ENCODE results near the gene ZNF385D.

The ZNF385D gene

DNA sequence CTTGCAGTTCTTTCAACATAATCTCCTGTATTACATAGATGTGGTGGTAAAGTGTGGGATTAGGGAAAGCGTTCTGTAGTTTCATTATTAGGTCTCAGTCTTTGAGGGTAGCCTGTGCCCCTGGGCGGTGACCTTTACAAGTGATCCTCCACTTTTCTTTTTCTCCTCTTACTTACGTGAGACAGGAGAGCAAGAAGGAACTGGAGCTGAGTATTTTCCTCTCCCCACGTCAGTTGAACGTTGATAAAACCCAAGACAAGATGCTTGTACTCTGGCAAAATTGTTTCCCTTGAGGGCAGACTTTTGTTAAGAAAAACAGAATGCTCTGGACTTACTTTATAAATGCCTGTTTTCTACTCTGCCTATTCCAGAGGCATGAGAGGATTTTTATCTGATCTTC lies 378.7 kb downstream of the ZNF385D start:
- no peaks in the 10 kb centered on the region for H3K36me3 ChIP-seq
- DNase-seq, result no peak
- H3K4me1 ChIP-seq, result no peaks in the 10 kb centered on the region
- TF ChIP-seq, protein P1, sequence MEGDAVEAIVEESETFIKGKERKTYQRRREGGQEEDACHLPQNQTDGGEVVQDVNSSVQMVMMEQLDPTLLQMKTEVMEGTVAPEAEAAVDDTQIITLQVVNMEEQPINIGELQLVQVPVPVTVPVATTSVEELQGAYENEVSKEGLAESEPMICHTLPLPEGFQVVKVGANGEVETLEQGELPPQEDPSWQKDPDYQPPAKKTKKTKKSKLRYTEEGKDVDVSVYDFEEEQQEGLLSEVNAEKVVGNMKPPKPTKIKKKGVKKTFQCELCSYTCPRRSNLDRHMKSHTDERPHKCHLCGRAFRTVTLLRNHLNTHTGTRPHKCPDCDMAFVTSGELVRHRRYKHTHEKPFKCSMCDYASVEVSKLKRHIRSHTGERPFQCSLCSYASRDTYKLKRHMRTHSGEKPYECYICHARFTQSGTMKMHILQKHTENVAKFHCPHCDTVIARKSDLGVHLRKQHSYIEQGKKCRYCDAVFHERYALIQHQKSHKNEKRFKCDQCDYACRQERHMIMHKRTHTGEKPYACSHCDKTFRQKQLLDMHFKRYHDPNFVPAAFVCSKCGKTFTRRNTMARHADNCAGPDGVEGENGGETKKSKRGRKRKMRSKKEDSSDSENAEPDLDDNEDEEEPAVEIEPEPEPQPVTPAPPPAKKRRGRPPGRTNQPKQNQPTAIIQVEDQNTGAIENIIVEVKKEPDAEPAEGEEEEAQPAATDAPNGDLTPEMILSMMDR (IDR thresholded peaks at IDR 0.05; ENCODE audit: low read depth, low read length), result no peak
- no peaks in the 10 kb centered on the region for H3K27me3 ChIP-seq
- H3K4me3 ChIP-seq (ENCODE audit: low read depth, low read length), result no peak overlapping the region
- H3K9me3 ChIP-seq, result no peaks in the 10 kb centered on the region
